Endothelial cell (in vitro differentiated cells): Measurements from ENCODE around the gene LSAMP. TPM values are rescaled to one million over a fixed set of nuclear protein-coding genes. Genes with fewer than 3 reads are reported as not detected.
"Not testable (repeated sequence)": the region's sequence is repeated elsewhere in the genome, so short reads cannot be mapped to it uniquely, and the experiment has no call there.

ENCODE experiments used
- DNase-seq: peaks from one replicate; pipeline ENCODE4 v3.0.0; 2021; ENCODE audit warnings: low spot score
- H3K27ac Mint-ChIP-seq: one replicate; pipeline ENCODE4 v1.8.0; 2021; ENCODE audit warnings: mixed read lengths, inconsistent platforms; ENCODE audit not compliant: unreplicated experiment
- H3K27me3 Mint-ChIP-seq: one replicate; pipeline ENCODE4 v1.8.0; 2021; ENCODE audit warnings: mild to moderate bottlenecking, moderate library complexity, mixed read lengths, inconsistent platforms; ENCODE audit not compliant: unreplicated experiment
- H3K36me3 Mint-ChIP-seq: one replicate; pipeline ENCODE4 v1.8.0; 2021; ENCODE audit warnings: mild to moderate bottlenecking, low read depth, mixed read lengths, inconsistent platforms; ENCODE audit not compliant: unreplicated experiment
- H3K4me1 Mint-ChIP-seq: one replicate; pipeline ENCODE4 v1.8.0; 2021; ENCODE audit warnings: mild to moderate bottlenecking, mixed read lengths, inconsistent platforms; ENCODE audit not compliant: unreplicated experiment
- H3K4me3 Mint-ChIP-seq: one replicate; pipeline ENCODE4 v1.8.0; 2021; ENCODE audit warnings: mild to moderate bottlenecking, mixed read lengths, inconsistent platforms; ENCODE audit not compliant: unreplicated experiment
- H3K9me3 Mint-ChIP-seq: one replicate; pipeline ENCODE4 v1.8.0; 2021; ENCODE audit warnings: mixed read lengths, inconsistent platforms; ENCODE audit not compliant: unreplicated experiment
- total RNA-seq: library from RNA; stranded (reverse); fragmentation: NEBNext Ultra II Directional; extraction: Animal tissue kit (Norgen Biotek cat#: 25700); gene quantifications from one replicate; pipeline ENCODE4 v1.2.1, GENCODE V29; 2021; ENCODE audit not compliant: unreplicated experiment
- TF ChIP-seq, protein P1 (sequence below): fragments of 200-600 bp; sonication (generic); IDR thresholded peaks from one replicate; pipeline ENCODE4 v1.5.0; 2021; ENCODE audit warnings: antibody characterized with exemption; ENCODE audit not compliant: unreplicated experiment

Gene LSAMP
- total RNA-seq, 1 donor from 2014 or later: 6.1 TPM

DNA sequence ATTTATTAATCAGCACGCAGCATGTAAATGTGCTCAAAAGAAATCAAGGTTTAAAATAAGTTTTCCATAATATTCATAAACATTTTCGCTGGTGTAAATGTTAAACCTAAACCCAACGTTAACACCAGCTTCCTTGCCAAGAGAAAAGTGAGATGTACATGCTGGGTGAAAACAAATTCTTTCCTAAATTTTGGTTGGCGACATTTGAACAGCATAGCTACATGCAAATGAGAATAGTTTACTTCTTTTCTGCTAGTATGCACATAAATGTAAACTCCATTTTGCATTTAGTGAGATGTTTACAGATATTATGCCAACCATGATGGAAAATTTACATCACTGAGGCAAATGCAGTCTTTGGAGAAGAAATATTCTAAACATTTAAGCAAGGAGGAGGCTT lies 639.8 kb downstream of the LSAMP start:
- no peak overlapping the region for H3K4me3 Mint-ChIP-seq
- peaks cover 2% of the 10 kb centered on the region for H3K27me3 Mint-ChIP-seq
- H3K9me3 Mint-ChIP-seq: no peaks in the 10 kb centered on the region

DNA sequence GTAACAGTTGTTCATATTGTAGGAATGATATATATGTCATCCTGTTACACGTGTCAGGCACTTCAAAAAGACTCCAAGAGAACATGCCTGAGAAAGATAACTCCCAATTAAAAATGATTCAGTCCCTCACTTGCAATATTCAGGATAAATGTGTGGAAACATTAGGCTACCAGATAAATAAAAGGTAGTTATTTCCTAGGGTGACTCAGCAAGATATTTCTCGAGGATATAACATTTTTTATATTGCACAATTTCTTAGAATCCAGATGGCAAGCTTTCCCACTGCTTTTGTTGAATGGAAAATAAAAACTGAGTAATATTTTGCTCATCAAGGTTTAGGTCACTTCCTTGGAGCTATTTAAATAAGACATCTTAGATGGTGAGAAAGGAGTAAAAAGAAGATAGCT lies 640.6 kb downstream of the LSAMP start:
- TF ChIP-seq, protein P1, sequence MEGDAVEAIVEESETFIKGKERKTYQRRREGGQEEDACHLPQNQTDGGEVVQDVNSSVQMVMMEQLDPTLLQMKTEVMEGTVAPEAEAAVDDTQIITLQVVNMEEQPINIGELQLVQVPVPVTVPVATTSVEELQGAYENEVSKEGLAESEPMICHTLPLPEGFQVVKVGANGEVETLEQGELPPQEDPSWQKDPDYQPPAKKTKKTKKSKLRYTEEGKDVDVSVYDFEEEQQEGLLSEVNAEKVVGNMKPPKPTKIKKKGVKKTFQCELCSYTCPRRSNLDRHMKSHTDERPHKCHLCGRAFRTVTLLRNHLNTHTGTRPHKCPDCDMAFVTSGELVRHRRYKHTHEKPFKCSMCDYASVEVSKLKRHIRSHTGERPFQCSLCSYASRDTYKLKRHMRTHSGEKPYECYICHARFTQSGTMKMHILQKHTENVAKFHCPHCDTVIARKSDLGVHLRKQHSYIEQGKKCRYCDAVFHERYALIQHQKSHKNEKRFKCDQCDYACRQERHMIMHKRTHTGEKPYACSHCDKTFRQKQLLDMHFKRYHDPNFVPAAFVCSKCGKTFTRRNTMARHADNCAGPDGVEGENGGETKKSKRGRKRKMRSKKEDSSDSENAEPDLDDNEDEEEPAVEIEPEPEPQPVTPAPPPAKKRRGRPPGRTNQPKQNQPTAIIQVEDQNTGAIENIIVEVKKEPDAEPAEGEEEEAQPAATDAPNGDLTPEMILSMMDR: no peak
- H3K27ac Mint-ChIP-seq: no peak overlapping the region

More for the DNA sequence above, 639.8 kb downstream of the LSAMP start:
- Mint-ChIP-seq H3K4me1 (no peaks in the 10 kb centered on the region), H3K27ac (no peak overlapping the region), H3K36me3 (no peaks in the 10 kb centered on the region)
- TF ChIP-seq, protein P1: no peak
- DNase-seq: no peak

DNA sequence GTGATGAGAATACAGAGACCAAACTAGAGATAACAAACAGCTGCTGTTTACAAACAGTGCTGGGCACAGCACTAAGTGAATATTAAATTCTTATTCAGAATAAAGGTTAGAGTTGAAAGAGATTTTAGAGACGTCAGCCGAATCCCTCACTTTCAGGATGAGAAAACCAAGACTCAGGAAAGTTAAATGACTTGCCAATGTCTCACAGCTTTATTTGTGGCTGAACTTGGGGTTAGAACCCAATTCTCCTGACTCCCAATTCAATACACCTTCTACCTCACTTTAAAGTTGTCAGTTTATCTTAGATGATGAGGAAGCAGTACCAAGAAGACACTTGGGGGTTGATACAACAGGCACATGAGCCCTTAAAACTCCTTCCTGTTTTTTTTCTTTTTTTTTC lies 641.1 kb downstream of the LSAMP start:
- Mint-ChIP-seq H3K9me3 (no peaks in the 10 kb centered on the region), H3K27ac (no peak overlapping the region), H3K4me3 (no peak overlapping the region), H3K27me3 (no peaks in the 10 kb centered on the region), H3K4me1 (no peaks in the 10 kb centered on the region), H3K36me3 (no peaks in the 10 kb centered on the region)
- TF ChIP-seq, protein P1: no peak
- DNase-seq: no peak

More for the DNA sequence above, 640.6 kb downstream of the LSAMP start:
- no peaks in the 10 kb centered on the region for H3K36me3 Mint-ChIP-seq
- H3K27me3 Mint-ChIP-seq: peaks cover 2% of the 10 kb centered on the region
- DNase-seq: no peak
- no peak overlapping the region for H3K4me3 Mint-ChIP-seq
- no peaks in the 10 kb centered on the region for H3K4me1 Mint-ChIP-seq
- no peaks in the 10 kb centered on the region for H3K9me3 Mint-ChIP-seq

DNA sequence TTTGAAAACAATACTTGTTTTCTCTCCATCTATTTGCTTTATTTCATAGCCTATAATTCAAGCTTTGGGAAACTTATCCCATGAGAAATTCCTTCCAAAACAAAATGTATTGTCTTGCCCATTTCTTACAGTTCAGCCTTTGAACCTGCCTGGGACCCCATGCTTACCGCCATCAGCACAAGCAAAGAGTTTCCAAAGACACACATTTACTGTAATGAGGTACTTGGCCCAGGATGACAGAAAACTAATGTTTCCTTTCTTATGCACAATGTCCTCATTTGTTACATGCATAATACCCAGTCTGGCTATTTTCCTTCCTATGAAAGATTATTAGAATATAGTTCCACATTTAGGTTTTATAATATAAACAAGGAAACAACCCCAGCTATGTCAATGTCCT lies 641.6 kb downstream of the LSAMP start:
- DNase-seq: no peak
- Mint-ChIP-seq H3K36me3 (no peaks in the 10 kb centered on the region), H3K4me1 (no peaks in the 10 kb centered on the region), H3K27me3 (no peaks in the 10 kb centered on the region), H3K27ac (no peak overlapping the region), H3K9me3 (no peaks in the 10 kb centered on the region), H3K4me3 (no peak overlapping the region)
- TF ChIP-seq, protein P1: no peak

DNA sequence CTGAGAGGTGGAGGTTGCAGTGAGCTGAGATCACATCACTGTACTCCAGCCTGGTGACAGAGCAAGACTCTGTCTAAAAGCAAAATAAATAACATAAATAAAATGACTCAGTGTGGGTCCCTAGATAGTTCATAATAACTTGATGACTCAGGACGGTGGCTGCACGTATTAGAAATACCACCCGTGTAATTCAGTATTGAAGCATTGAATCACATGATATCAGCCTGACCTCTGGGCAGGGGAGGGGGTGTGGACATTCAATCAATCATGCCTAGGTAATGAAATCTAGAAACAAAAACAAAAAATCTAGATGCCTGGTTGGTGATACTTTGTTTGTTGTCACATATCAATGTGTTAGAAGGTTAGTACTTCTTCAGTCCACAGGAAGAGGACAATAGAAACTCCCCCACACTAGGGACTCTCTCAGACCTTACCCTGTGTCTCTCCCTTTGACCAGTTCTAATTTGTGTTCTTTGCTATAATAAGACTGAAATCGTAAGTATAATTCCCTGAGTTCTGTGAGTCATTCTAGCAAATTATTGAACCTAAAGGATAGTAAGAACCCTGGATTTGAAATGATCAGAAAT lies 644.7 kb downstream of the LSAMP start:
- Mint-ChIP-seq H3K9me3 (no peaks in the 10 kb centered on the region), H3K4me3 (no peak overlapping the region), H3K27ac (no peak overlapping the region), H3K4me1 (no peaks in the 10 kb centered on the region), H3K27me3 (peaks cover 1% of the 10 kb centered on the region), H3K36me3 (no peaks in the 10 kb centered on the region)
- DNase-seq: no peak
- TF ChIP-seq, protein P1: no peak

DNA sequence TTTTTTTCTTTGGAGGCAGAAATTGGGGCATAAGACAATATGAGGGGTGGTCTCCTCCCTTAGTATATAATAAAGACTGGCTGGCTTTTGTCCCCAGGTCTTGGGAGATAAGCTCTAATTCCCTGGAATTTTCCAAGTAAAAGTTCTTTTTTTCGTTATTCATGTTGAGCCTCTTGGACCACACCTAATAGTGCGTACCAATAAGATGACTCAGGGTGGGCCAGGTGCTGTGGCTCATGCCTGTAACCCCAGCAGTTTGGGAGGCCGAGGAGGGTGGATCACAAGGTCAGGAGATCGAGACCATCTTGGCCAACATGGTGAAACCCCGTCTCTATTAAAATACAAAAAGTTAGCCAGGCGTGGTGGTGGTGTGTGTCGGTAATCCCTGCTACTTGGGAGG lies 645.2 kb downstream of the LSAMP start:
- H3K4me1 Mint-ChIP-seq, H3K4me3 Mint-ChIP-seq, H3K36me3 Mint-ChIP-seq, H3K9me3 Mint-ChIP-seq, H3K27ac Mint-ChIP-seq, H3K27me3 Mint-ChIP-seq, DNase-seq: not testable (repeated sequence)
